PC-9 (cell line): Measurements from ENCODE around the gene MAPRE3. TPM values are rescaled to one million over a fixed set of nuclear protein-coding genes. Genes with fewer than 3 reads are reported as not detected.

Experiments used
- BruUV-seq: library from RNA; stranded (reverse); fragments of 400-500 nt; replicated peaks from 2 replicates; lab custom pipeline; 2021; lab: Mats Ljungman, UMichigan
- CTCF ChIA-PET: fragments of 300-600 bp; sonication (Branson Sonifier 250); formaldehyde crosslinking; loops from one replicate; lab custom pipeline; 2022; ENCODE audit warnings: antibody characterized with exemption; lab: Charles Lee
- POLR2A ChIA-PET: fragments of 300-600 bp; sonication (Branson Sonifier 250); formaldehyde crosslinking; loops from one replicate; lab custom pipeline; 2022; ENCODE audit warnings: antibody characterized with exemption; ENCODE audit not compliant: unreplicated experiment; lab: Charles Lee
- DNase-seq, 2 experiments: peaks; one replicate each; pipeline versions ENCODE4 v3.0.0 to v3.0.0-alpha.2; 2015 to 2022; ENCODE audit warnings: mixed read lengths in 1 of 2
- H2AFZ ChIP-seq: fragments of 200-600 bp; sonication (generic); 2 replicates; pipeline ENCODE4 v1.8.1; 2017; ENCODE audit warnings: antibody characterized with exemption
- H3F3A ChIP-seq: fragments of 200-600 bp; sonication (generic); 2 replicates; pipeline ENCODE4 v1.8.1; 2017; ENCODE audit warnings: antibody characterized with exemption, mild to moderate bottlenecking, low read depth; ENCODE audit not compliant: insufficient read depth
- H3K27ac ChIP-seq: fragments of 200-600 bp; sonication (generic); 2 replicates; pipeline ENCODE4 v1.6.1; 2016; ENCODE audit warnings: mixed run types
- H3K27me3 ChIP-seq: fragments of 200-600 bp; sonication (generic); 2 replicates; pipeline ENCODE4 v1.6.1; 2016; ENCODE audit warnings: low read depth, mixed run types; ENCODE audit not compliant: insufficient read depth
- H3K36me3 ChIP-seq: fragments of 200-600 bp; sonication (generic); 2 replicates; pipeline ENCODE4 v1.6.1; 2016; ENCODE audit warnings: low read depth, mixed run types
- H3K4me1 ChIP-seq: fragments of 200-600 bp; sonication (generic); replicated peaks from 2 replicates; pipeline ENCODE4 v1.6.1; 2016; ENCODE audit warnings: mixed run types; ENCODE audit not compliant: insufficient read depth
- H3K4me2 ChIP-seq: fragments of 200-600 bp; sonication (generic); 2 replicates; pipeline ENCODE4 v1.6.1; 2017; ENCODE audit warnings: mixed run types
- H3K4me3 ChIP-seq: fragments of 200-600 bp; sonication (generic); 2 replicates; pipeline ENCODE4 v1.6.1; 2016; ENCODE audit warnings: mixed run types
- H3K79me2 ChIP-seq: fragments of 200-600 bp; sonication (generic); 2 replicates; pipeline ENCODE4 v1.6.1; 2017; ENCODE audit warnings: low read depth, mixed run types
- H3K9me2 ChIP-seq: fragments of 200-600 bp; sonication (generic); 2 replicates; pipeline ENCODE4 v1.8.1; 2017; ENCODE audit warnings: mild to moderate bottlenecking; ENCODE audit not compliant: insufficient read depth
- H3K9me3 ChIP-seq: fragments of 200-600 bp; sonication (generic); 2 replicates; pipeline ENCODE4 v1.8.1; 2016; ENCODE audit warnings: low read depth; ENCODE audit not compliant: insufficient read depth
- H4K20me1 ChIP-seq: fragments of 200-600 bp; sonication (generic); 2 replicates; pipeline ENCODE4 v1.8.1; 2017; ENCODE audit not compliant: insufficient read depth
- EZH2 ChIP-seq: fragments of 200-600 bp; sonication (generic); IDR thresholded peaks from 2 replicates; pipeline ENCODE4 v1.8.0; 2017; ENCODE audit warnings: antibody characterized with exemption, low read depth
- intact Hi-C: fragments of 100-400 bp; cut with micrococcal nuclease; formaldehyde crosslinking; loops from one replicate; pipeline ENCODE4 v1.10.0; 2022; ENCODE audit not compliant: unreplicated experiment
- total RNA-seq: library from RNA; stranded (reverse); gene quantifications from 2 replicates; pipeline ENCODE4 v1.2.3, GENCODE V29; 2021
- TF ChIP-seq, protein P1 (sequence below): fragments of 200-600 bp; sonication (generic); conservative IDR thresholded peaks from 2 replicates; pipeline ENCODE4 v1.6.1; 2017; ENCODE audit warnings: mixed run types, antibody characterized with exemption, mild to moderate bottlenecking, moderate library complexity

MAPRE3 gene
- total RNA-seq, 1 experiment from 2014 or later = 25.2 TPM

DNA sequence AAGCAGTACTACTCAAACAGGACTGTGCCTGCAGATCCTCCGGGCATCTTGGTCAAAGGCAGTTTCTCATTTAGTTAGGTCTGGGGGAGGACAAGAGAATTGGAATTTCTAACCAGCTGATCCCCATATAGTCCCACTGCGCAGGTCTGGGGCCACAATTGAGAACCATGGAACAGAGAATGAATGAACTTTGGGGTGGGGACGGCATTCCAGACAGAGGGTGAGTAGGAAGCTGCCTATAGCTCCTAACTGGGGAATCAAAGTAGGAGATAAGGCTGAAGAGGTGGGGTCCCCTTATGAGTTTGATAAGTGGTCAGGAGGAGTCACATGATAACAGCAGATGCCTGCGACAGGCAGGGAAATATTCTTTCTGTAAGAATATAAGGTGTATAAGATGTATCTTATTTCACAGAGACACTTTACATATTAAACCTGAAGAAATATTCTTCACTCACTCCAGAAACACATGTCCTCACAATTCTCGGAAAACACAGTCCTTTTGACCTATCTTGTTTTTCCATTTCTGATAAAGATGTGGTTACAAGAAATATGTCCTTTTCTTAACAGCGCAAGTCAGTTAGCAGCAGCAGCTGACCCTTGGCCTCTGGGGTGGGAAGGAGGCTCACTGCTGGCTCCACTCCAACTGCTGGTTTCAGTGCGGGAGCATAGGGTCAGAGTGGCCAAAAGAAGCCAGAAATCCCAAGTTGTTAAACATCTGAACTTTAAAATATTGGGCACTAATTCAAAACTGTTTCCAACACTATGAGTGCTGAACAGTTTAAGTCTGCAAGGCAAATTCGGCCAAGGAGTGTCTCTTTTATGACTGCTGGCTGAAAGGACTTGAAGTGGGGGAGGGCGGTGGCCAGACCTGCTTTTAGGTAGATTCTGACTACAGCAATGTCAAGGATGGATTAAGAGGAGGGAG, 49.8 kb downstream of the MAPRE3 start:
- peak overlapping the region; percentile 61 for H3K4me2 ChIP-seq
- H3K27me3 ChIP-seq = no peaks in the 10 kb centered on the region
- H3K79me2 ChIP-seq = peaks cover 7% of the 10 kb centered on the region; the same call in 1 of the 2 replicates
- H3K9me3 ChIP-seq = no peaks in the 10 kb centered on the region
- intact Hi-C loops = loop anchor here (2.0 to 10.0 kb wide), 2 partner anchors 65 to 265 kb away; no protein-coding TSS in a partner anchor
- no peaks in the 10 kb centered on the region for H4K20me1 ChIP-seq
- peak in 1 of 2 experiments; percentile 26 for DNase-seq
- H3K4me1 ChIP-seq = peaks cover 55% of the 10 kb centered on the region
- peaks cover 40% of the 10 kb centered on the region for H3F3A ChIP-seq
- H3K9me2 ChIP-seq = no peaks in the 10 kb centered on the region
- POLR2A ChIA-PET = interaction anchor here (0.6 kb wide), 1 partner anchor 14 kb away, joined by 27 read pairs; no protein-coding TSS in a partner anchor
- TF ChIP-seq, protein P1, sequence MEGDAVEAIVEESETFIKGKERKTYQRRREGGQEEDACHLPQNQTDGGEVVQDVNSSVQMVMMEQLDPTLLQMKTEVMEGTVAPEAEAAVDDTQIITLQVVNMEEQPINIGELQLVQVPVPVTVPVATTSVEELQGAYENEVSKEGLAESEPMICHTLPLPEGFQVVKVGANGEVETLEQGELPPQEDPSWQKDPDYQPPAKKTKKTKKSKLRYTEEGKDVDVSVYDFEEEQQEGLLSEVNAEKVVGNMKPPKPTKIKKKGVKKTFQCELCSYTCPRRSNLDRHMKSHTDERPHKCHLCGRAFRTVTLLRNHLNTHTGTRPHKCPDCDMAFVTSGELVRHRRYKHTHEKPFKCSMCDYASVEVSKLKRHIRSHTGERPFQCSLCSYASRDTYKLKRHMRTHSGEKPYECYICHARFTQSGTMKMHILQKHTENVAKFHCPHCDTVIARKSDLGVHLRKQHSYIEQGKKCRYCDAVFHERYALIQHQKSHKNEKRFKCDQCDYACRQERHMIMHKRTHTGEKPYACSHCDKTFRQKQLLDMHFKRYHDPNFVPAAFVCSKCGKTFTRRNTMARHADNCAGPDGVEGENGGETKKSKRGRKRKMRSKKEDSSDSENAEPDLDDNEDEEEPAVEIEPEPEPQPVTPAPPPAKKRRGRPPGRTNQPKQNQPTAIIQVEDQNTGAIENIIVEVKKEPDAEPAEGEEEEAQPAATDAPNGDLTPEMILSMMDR = no peak
- no peak for TF ChIP-seq EZH2
- H2AFZ ChIP-seq = no peak overlapping the region
- CTCF ChIA-PET = interaction anchor here (0.5 to 0.7 kb wide), 2 partner anchors 58 to 258 kb away, joined by 4 to 5 read pairs; no protein-coding TSS in a partner anchor
- peak overlapping the region; percentile 80 for H3K27ac ChIP-seq
- BruUV-seq = no TSS peak
- H3K36me3 ChIP-seq = 0 out of 2 replicates have a peak, but pooled peaks cover 5% of the 10 kb centered on the region
- H3K4me3 ChIP-seq = no peak overlapping the region; the same call in 1 of the 2 replicates

DNA sequence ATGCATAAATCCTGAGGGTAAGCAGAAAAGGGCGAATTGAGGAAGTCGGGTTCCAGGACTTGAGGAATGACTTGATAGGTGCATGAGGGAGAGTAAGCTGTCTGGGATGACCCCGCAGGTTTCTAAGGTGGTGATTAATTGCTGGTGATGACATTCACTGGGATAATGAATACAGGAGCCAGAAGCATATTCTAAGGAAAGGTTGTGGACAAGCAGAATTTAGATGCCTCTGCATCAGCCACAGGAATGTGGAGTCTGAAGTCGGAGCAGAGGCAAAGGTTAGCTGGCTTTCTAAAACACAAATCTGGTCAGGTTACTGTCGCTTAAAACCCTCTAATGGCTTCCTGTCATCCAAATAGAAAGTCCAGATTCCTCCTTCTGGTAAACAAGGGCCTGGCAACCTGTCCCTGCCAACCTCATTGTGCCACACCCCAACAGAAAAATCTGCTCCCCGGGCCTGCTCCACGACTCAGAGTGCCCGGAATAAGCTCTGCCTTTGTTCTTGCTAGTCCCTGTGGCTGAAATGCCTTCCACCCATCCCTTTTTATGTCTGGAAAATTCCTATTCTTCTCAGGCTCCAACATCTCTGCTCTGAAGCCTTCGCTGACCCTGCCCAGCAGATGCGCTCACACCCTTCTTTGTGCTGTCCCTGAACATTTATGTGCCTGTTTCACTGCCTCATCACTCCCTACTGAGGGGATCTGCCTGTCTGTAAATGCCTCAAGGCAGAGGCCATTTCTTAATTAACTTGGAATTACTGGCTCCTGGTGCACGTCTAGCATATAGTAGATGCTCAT, 51.0 kb downstream of the MAPRE3 start:
- H3K27me3 ChIP-seq = no peaks in the 10 kb centered on the region
- peak overlapping the region; percentile 9; the same call in 1 of the 2 replicates for H3K4me3 ChIP-seq
- CTCF ChIA-PET = interaction anchor here (0.6 kb wide), 2 partner anchors 50 to 794 kb away, joined by 3 to 4 read pairs; no protein-coding TSS in a partner anchor

More for the DNA sequence above, 51.0 kb downstream of the MAPRE3 start:
- TF ChIP-seq, protein P1 = no peak
- no peak for TF ChIP-seq EZH2
- peak; percentile 89 to 96 for DNase-seq
- Histone ChIP-seq H2AFZ (no peak overlapping the region), H4K20me1 (no peaks in the 10 kb centered on the region), H3K36me3 (0 out of 2 replicates have a peak, but pooled peaks cover 5% of the 10 kb centered on the region), H3K9me3 (no peaks in the 10 kb centered on the region), H3K27ac (peak overlapping the region; percentile 80), H3K79me2 (peaks cover 7% of the 10 kb centered on the region; the same call in 1 of the 2 replicates), H3F3A (peaks cover 34% of the 10 kb centered on the region), H3K4me1 (peaks cover 43% of the 10 kb centered on the region), H3K9me2 (no peaks in the 10 kb centered on the region), H3K4me2 (peak overlapping the region; percentile 61)
- no TSS peak for BruUV-seq
- POLR2A ChIA-PET = interaction anchor here (0.6 to 1.0 kb wide), 7 partner anchors 12 to 1483 kb away, joined by 3 to 8 read pairs (median 4); partner anchors contain the start of genes CIB4 and TMEM214
- intact Hi-C loops = loop anchor here (1.0 to 2.0 kb wide), 2 partner anchors 30 to 63 kb away; partner anchors contain the start of gene AGBL5
